Measurements from ENCODE around the gene KIF3B. TPM values are rescaled to one million over a fixed set of nuclear protein-coding genes. Genes with fewer than 3 reads are reported as not detected.

The KIF3B gene
- total and polyA plus RNA-seq, 2 of the 13 experiments (the other 11 are each of a cell fraction or from before 2014, with no cell fraction given): 23.6 to 28.8 TPM

- 0 out of 2 replicates have a peak, but pooled peaks have one; percentile 13 for TF ChIP-seq HNF1A (IDR thresholded peaks at IDR 0.05; ENCODE audit: low read depth)
- TF ChIP-seq HNF1A (CRISPR knock-in tag; IDR thresholded peaks at IDR 0.05; ENCODE audit: borderline replicate concordance): no peak; the same call in 1 of the 2 replicates
- 0 out of 2 replicates have a peak, but pooled peaks have one; percentile 17 for TF ChIP-seq ATF6 (CRISPR knock-in tag; conservative IDR thresholded peaks at IDR 0.05)
- no peak for TF ChIP-seq ZNF281 (CRISPR knock-in tag; IDR thresholded peaks at IDR 0.05; ENCODE audit: borderline replicate concordance)
- TF ChIP-seq ASH2L (IDR thresholded peaks at IDR 0.05; ENCODE audit: insufficient read length, low read depth, low read length): peak; percentile 32
- no peak for TF ChIP-seq ZMYM3 (CRISPR knock-in tag; IDR thresholded peaks at IDR 0.05)
- 0 out of 2 replicates have a peak, but pooled peaks have one; percentile 52 for TF ChIP-seq MYPOP (CRISPR knock-in tag; IDR thresholded peaks at IDR 0.05)
- TF ChIP-seq SRF (IDR thresholded peaks at IDR 0.05; ENCODE audit: low read depth, low read length): no peak
- TF ChIP-seq KLF11 (CRISPR knock-in tag; IDR thresholded peaks at IDR 0.05): 0 out of 2 replicates have a peak, but pooled peaks have one; percentile 13
- TF ChIP-seq KAT7 (CRISPR knock-in tag; IDR thresholded peaks at IDR 0.05; ENCODE audit: borderline replicate concordance): 0 out of 2 replicates have a peak, but pooled peaks have one; percentile 26
- no peak for TF ChIP-seq SP1 (IDR thresholded peaks at IDR 0.05)
- no peak for TF ChIP-seq SP1 (CRISPR knock-in tag; IDR thresholded peaks at IDR 0.05)
- 0 out of 2 replicates have a peak, but pooled peaks have one; percentile 44 for TF ChIP-seq ZNF230 (CRISPR knock-in tag; IDR thresholded peaks at IDR 0.05)
- TF ChIP-seq DMAP1 (CRISPR knock-in tag; IDR thresholded peaks at IDR 0.05): no peak
- TF ChIP-seq TMF1 (CRISPR knock-in tag; IDR thresholded peaks at IDR 0.05; ENCODE audit: low read depth): 0 out of 2 replicates have a peak, but pooled peaks have one; percentile 40
- TF ChIP-seq ZNF850 (CRISPR knock-in tag; conservative IDR thresholded peaks at IDR 0.05): peak; percentile 69; the same call in 1 of the 2 replicates
- peak; percentile 80; the same call in 1 of the 2 replicates for TF ChIP-seq ZFP82 (CRISPR knock-in tag; IDR thresholded peaks at IDR 0.05; ENCODE audit: borderline replicate concordance)
- TF ChIP-seq THYN1 (CRISPR knock-in tag; IDR thresholded peaks at IDR 0.05; ENCODE audit: borderline replicate concordance, low read depth): 0 out of 2 replicates have a peak, but pooled peaks have one; percentile 10
- peak; percentile 84; the same call in 1 of the 2 replicates for TF ChIP-seq ZNF7 (CRISPR knock-in tag; IDR thresholded peaks at IDR 0.05)
- TF ChIP-seq FOXO1 (CRISPR knock-in tag; IDR thresholded peaks at IDR 0.05): 0 out of 2 replicates have a peak, but pooled peaks have one; percentile 5
- TF ChIP-seq KMT2A (CRISPR knock-in tag; IDR thresholded peaks at IDR 0.05): peak; percentile 53; the same call in 1 of the 2 replicates
These were observed 78.0 kb downstream of the KIF3B start (continued) for GRCh38 chr20:32355417-32355841.
